Measurements from ENCODE around the gene MKRN2OS. TPM values are rescaled to one million over a fixed set of nuclear protein-coding genes. Genes with fewer than 3 reads are reported as not detected.

Gene MKRN2OS
- total RNA-seq, 2 experiments from 2014 or later, result not detected

- ATAC-seq (ENCODE audit: poor library complexity) (no peak), DNase-seq (no peak)
- Histone ChIP-seq H3K27me3 (ENCODE audit: control insufficient read depth in 1 of 2, insufficient read depth in 2 of 2, low read length in 2 of 2) (no peaks in the 10 kb centered on the region), H3K4me1 (ENCODE audit: insufficient read depth, low read length) (peaks cover 8% of the 10 kb centered on the region), H3K27ac (ENCODE audit: low read depth in 1 of 2, low read length in 2 of 2) (no peak overlapping the region), H3K4me3 (ENCODE audit: low read length) (no peak overlapping the region), H3K36me3 (ENCODE audit: insufficient read depth, low read length) (peaks cover 12% of the 10 kb centered on the region), H3K9me3 (ENCODE audit: control insufficient read depth in 1 of 2, insufficient read depth in 1 of 2, low read length in 2 of 2) (no peaks in the 10 kb centered on the region)
- intact Hi-C loops (cut with DNase I, micrococcal nuclease), result loop anchor here in 1 of 2 experiments (2.0 to 10.0 kb wide), 6 partner anchors 57 to 1945 kb away; partner anchors contain the start of genes ATG7 and RAF1
- Mint-ChIP-seq H3K4me3 (no peak overlapping the region), H3K4me1 (ENCODE audit: low read depth) (peaks cover 29% of the 10 kb centered on the region), H3K36me3 (ENCODE audit: low read depth) (peaks cover 42% of the 10 kb centered on the region), H3K27ac (no peak overlapping the region), H3K9me3 (no peaks in the 10 kb centered on the region), H3K27me3 (no peaks in the 10 kb centered on the region)
- ChIA-PET POLR2A (no interaction called here), CTCF (no interaction called here)
- no peak for TF ChIP-seq CTCF (IDR thresholded peaks at IDR 0.05)
Observed at GRCh38 chr3:12489832-12490231, 55.5 kb downstream of the MKRN2OS start.

Other genes with a start within 250 kb of the MKRN2OS start
- 1 to 10 TPM; 8.0 to 8.2 TPM for gene TSEN2, start 61.0 kb downstream of the MKRN2OS start, total RNA-seq
- gene MKRN2, start 11.6 kb upstream of the MKRN2OS start, total RNA-seq, result 10 to 100 TPM; 19.0 to 20.3 TPM
- 100 to 1,000 TPM; 127 to 139 TPM for gene RAF1, start 118.6 kb upstream of the MKRN2OS start, total RNA-seq
- not detected for gene TMEM40, start 213.8 kb upstream of the MKRN2OS start, total RNA-seq

Measured in CD4-positive, alpha-beta T cell (primary cell).